Ishikawa (cell line): Measurements from ENCODE around the gene ACY1.

ENCODE experiments used
- CEBPB ChIP-seq: IDR thresholded peaks from 2 replicates; pipeline ENCODE4 v1.6.1; 2012
- CREB1 ChIP-seq: IDR thresholded peaks from 2 replicates; pipeline ENCODE4 v1.6.1; 2012; ENCODE audit warnings: low read depth
- EGR1 ChIP-seq: IDR thresholded peaks from 2 replicates; pipeline ENCODE4 v1.6.1; 2012
- EP300 ChIP-seq: IDR thresholded peaks from 2 replicates; pipeline ENCODE4 v1.6.1; 2012; ENCODE audit warnings: borderline replicate concordance
- FOXM1 ChIP-seq: IDR thresholded peaks from 2 replicates; pipeline ENCODE4 v1.6.1; 2012; ENCODE audit warnings: low read depth, borderline replicate concordance
- NFIC ChIP-seq: IDR thresholded peaks from 2 replicates; pipeline ENCODE4 v1.6.1; 2012
- RAD21 ChIP-seq: IDR thresholded peaks from 2 replicates; pipeline ENCODE4 v1.6.1; 2012; ENCODE audit warnings: low read depth
- REST ChIP-seq: IDR thresholded peaks from 2 replicates; pipeline ENCODE4 v1.6.1; 2012; ENCODE audit warnings: low read depth, mild to moderate bottlenecking
- TAF1 ChIP-seq: IDR thresholded peaks from 2 replicates; pipeline ENCODE4 v1.6.1; 2012; ENCODE audit warnings: low read depth, mild to moderate bottlenecking
- TCF12 ChIP-seq: IDR thresholded peaks from 2 replicates; pipeline ENCODE4 v1.6.1; 2012; ENCODE audit warnings: low read depth
- TEAD4 ChIP-seq: IDR thresholded peaks from 2 replicates; pipeline ENCODE4 v1.6.1; 2012
- YY1 ChIP-seq: IDR thresholded peaks from 2 replicates; pipeline ENCODE4 v1.6.1; 2012; ENCODE audit warnings: low read depth
- ZBTB7A ChIP-seq: IDR thresholded peaks from 2 replicates; pipeline ENCODE4 v1.6.1; 2012; ENCODE audit warnings: low read depth
- TF ChIP-seq, protein P1 (sequence below): IDR thresholded peaks from 2 replicates; pipeline ENCODE4 v1.6.1; 2012
- TF ChIP-seq, protein P2 (sequence below): IDR thresholded peaks from 2 replicates; pipeline ENCODE4 v1.6.1; 2012

ACY1 gene

DNA sequence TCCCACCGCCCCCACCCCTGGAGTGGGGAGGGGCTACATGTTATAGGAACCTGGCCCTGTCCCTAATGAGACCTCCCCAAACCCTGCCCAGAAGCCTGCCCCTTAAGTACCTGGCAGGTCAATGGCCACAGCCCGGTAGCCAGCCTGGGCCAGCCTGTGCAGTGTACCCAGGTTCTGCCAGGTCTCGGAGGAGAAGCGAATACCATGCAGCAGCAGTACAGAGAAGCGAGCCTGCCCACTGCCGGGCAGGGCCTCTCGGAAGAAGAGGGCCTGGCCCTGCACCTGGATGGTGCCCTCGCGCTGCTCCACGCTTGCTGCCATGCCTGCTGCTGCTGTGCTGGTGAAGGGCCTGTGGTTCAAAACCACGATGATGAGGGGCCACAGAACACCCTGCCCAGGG, 12.0 kb upstream of the ACY1 start:
- TF ChIP-seq, protein P1, sequence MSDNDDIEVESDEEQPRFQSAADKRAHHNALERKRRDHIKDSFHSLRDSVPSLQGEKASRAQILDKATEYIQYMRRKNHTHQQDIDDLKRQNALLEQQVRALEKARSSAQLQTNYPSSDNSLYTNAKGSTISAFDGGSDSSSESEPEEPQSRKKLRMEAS, result no peak
- TF ChIP-seq TEAD4 (no peak), RAD21 (no peak), CEBPB (no peak), EP300 (no peak), TCF12 (no peak), TAF1 (no peak), EGR1 (no peak), CREB1 (no peak), YY1 (no peak), NFIC (no peak), REST (no peak), FOXM1 (no peak)
- TF ChIP-seq, protein P2, sequence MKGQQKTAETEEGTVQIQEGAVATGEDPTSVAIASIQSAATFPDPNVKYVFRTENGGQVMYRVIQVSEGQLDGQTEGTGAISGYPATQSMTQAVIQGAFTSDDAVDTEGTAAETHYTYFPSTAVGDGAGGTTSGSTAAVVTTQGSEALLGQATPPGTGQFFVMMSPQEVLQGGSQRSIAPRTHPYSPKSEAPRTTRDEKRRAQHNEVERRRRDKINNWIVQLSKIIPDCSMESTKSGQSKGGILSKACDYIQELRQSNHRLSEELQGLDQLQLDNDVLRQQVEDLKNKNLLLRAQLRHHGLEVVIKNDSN, result no peak

DNA sequence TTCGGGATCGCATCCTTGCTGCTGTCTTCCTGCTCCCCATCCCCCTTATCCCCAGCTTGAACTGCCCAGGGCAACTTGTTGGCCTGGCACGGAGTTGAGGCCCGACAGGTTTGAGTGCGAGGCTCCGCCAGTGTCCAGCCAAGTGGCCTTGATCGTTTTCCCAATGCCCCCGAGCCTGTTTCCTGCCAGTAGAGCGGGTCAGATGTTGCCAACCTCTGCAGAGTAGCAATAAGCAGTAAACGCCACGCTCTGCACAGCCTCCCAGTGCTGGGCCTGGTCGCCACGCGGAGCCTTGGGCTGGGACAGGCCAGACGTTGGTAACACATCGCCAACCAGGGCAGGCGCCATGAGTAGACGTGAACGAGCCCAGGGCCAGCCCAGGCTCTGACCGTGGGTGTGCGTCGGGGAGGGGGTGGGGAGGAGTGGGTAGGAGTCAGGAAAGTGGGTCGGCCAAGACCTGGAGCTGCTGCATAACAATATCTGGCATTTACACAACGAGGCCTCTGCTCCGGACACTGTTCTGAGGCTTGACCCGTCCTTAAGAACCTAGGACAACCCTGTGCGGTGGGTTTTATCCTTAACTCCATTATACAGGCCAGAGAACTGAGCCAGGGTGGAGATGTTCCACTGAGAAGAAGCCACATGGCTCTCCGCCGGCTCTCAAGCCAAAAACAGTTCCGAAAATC, 8.9 kb upstream of the ACY1 start:
- TF ChIP-seq EGR1 (no peak), YY1 (0 out of 2 replicates have a peak, but pooled peaks have one; percentile 17)

DNA sequence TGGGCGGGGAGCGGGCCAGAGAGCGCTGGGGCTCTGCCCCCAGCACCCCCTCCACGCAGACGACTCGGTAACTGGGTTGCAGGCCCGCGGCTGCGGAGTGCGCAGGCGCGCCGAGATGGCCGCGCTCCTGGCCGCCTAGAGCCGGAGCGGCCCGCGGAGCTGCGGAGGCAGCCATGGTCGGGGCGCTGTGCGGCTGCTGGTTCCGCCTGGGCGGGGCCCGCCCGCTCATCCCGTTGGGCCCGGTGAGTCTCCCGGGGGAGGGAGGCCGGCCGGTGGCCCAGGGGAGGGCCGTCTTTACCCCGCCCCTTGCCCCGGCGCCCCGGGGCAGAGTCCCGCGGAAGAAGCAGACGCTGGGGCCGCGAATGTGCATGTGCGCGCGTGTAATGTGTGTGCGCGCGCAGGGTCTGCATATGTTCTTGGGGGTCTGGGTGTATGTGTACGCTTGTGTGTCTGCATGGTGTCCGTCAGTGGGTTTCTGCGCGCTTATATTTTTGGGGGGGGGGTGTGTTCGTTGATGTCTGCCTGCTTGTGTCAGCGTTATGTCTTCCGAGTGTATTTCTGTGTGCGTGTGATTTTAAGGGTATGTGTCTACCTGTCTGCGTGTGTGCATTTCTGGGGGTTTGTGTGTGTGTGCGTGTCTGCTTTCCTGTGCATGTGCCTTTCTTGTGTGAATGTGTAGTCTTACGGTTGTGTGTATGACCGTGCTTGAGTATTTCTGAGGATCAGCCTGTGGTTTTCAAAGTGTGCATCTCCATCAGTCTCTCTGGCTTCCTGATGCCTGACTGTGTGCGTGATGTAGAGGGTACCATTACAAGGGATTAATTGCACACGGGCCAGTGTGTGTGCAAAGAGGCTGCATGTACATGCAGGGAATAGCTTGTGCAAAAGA, 8.1 kb upstream of the ACY1 start, which contains the start of gene ABHD14A:
Gene ABHD14A, plus strand, starts transcription at position 102 of the 889 bp plus-strand sequence. Its CDS starts 72 bp downstream, at position 174.
- peak; percentile 39; the same call in 1 of the 2 replicates for TF ChIP-seq EP300
- TF ChIP-seq TCF12, result no peak
- TF ChIP-seq ZBTB7A, result 0 out of 2 replicates have a peak, but pooled peaks have one; percentile 33
- no peak for TF ChIP-seq RAD21
- no peak; the same call in 1 of the 2 replicates for TF ChIP-seq EGR1
- TF ChIP-seq YY1, result peak; percentile 86
- TF ChIP-seq, protein P1, result peak; percentile 66; the same call in 1 of the 2 replicates

DNA sequence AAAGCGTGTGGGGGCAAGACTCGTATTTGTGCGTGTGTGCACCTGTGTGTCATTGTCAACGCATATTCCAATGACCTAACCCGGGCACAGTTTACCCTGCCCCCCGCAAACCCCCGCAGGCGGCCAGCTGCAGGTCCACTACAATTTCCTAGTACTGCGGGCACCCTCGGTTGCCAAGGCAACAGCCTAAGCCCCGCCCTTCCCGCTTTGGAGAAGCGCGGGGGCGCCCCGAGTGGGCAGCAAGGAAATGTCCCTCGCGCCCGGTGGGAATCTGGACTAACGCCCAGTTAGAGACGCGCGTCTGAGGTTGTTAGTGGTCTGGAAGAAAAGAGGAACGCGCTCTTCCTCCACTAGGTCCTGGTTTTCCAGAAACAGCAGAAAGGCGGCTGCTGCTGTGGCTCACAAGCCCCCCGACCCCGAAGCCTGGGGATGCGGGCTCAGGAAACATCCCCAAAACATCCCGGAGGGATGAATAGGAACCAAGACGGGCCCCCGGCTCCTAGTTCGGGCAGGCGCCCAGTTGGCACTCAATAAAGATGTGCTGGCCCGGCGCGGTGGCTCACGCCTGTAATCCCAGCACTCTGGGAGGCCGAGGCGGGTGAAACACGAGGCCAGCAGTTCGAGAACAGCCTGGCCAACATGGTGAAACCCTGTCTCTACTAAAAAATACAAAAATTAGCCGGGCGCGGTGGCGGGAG, 7.3 kb upstream of the ACY1 start:
- TF ChIP-seq EP300 (no peak), EGR1 (peak; percentile 69), RAD21 (peak; percentile 16; the same call in 1 of the 2 replicates)

DNA sequence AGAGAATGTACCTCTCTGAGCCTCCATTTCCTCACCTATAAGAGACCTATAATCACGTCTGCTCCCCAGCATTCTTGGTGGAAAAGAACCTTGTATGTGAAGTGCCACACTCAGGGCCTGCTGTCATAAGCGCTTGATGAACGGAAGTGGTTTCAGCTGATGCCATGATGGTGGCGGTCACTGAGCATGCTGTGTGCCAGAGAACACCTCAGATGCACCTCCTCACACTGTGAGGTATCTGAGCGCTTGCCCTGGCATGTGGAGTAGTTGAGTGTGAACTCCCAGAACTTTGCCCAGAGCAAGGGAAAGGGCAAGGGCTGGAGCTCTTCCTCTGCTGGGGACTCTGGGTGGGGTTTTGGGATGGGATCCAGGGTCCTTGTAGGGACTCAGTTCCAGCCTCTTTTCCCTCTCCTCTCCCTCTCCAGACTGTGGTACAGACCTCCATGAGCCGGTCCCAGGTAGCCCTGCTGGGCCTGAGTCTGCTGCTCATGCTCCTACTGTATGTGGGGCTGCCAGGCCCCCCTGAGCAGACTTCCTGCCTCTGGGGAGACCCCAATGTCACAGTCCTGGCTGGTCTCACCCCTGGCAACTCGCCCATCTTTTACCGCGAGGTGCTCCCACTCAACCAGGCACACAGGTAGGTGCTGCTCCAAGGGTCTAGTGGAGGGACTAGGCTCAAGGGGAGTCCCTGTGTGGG, 5.7 kb upstream of the ACY1 start:
- TF ChIP-seq EGR1 (no peak), RAD21 (no peak), YY1 (no peak), CEBPB (no peak), REST (no peak), TAF1 (no peak), TEAD4 (no peak), TCF12 (no peak), FOXM1 (no peak), CREB1 (no peak), NFIC (no peak)
- TF ChIP-seq, protein P2, result no peak
- TF ChIP-seq, protein P1, result no peak
